ENCODE results near the gene MRM2.
A peak's percentile ranks its signal among the peaks of the same experiment; 100 is the strongest.

Gene MRM2

GRCh38 chr7:2199956-2200583 is 41.9 kb downstream of the MRM2 start:
- Histone ChIP-seq H3K4me2 (peak overlapping the region in 2 of 11 experiments; percentile 16 to 73; a peak in 2 of 22 replicates), H3K4me1 (peaks cover 38 to 95% (median 78%) of the 10 kb centered on the region in 10 experiments), H3K27ac (no peak overlapping the region), H3K9ac (no peak overlapping the region), H3K36me3 (peaks cover 32 to 68% (median 58%) of the 10 kb centered on the region in 11 experiments), H3K9me3 (replicated peaks in 1 of 11) (peaks cover 8 to 13% (median 9%) of the 10 kb centered on the region in 11 experiments; a peak in 21 of 22 replicates), H4K20me1 (peaks cover 22 to 98% (median 81%) of the 10 kb centered on the region in 11 experiments; a peak in 20 of 22 replicates), H3K27me3 (no peaks in the 10 kb centered on the region), H3K4me3 (no peak overlapping the region)
- no peak for TF ChIP-seq Cebpa-rat (IDR thresholded peaks at IDR 0.05)

DNA sequence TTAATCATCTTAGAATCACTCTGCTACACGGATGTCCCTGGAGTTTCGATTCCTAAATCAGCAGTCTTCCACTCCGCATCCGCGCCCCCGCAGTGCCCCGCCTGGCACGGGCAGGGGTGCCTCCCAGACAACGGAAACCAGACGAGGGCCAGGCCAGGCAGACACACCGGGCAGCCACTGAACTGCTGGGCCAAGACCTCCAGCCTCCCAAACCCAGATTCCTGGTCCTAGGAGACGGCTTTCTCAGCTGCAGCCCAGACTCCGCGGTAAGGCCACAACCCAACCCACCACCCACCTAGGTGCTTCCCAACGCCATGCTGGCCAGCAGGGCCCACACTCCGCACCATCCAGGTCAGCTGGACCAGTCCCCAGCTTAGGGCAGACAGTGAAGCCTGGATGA is 42.5 kb downstream of the MRM2 start:
- Histone ChIP-seq H3K27me3 (no peaks in the 10 kb centered on the region), H3K4me1 (peaks cover 38 to 92% (median 74%) of the 10 kb centered on the region in 10 experiments), H3K9ac (no peak overlapping the region), H4K20me1 (peaks cover 22 to 94% (median 79%) of the 10 kb centered on the region in 11 experiments; a peak in 20 of 22 replicates), H3K4me2 (peak overlapping the region in 1 of 11 experiments; percentile 12; a peak in 1 of 22 replicates), H3K4me3 (no peak overlapping the region), H3K9me3 (replicated peaks in 1 of 11) (peaks cover 10 to 17% (median 14%) of the 10 kb centered on the region in 11 experiments; a peak in 21 of 22 replicates), H3K36me3 (peaks cover 37 to 70% (median 59%) of the 10 kb centered on the region in 11 experiments), H3K27ac (no peak overlapping the region)
- TF ChIP-seq Cebpa-rat (IDR thresholded peaks at IDR 0.05), result no peak

DNA sequence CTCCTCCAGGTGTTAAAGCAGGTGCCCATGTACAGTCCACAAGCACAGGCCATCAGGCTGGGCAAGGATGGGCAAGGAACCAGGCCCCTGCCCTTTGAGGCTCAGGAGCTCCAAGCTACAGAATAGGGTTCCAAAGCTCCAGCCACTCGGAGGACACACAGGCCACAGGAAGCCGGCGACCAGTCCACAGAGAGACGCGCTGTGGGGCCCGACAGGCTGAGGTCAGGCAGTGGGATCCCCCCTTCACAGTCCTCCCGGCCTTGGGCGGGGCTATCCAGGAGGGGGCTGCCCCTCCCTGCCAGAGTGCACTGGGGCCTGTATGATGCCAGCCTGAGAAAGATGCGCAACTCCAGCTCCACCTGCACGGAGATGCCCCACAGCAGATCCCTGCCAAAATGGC is 43.2 kb downstream of the MRM2 start:
- Histone ChIP-seq H3K27me3 (no peaks in the 10 kb centered on the region), H4K20me1 (peaks cover 22 to 94% (median 77%) of the 10 kb centered on the region in 11 experiments; a peak in 20 of 22 replicates), H3K4me2 (peak overlapping the region in 4 of 11 experiments; percentile 71 to 85 (median 82); a peak in 5 of 22 replicates), H3K36me3 (peaks cover 45 to 75% (median 66%) of the 10 kb centered on the region in 11 experiments), H3K4me3 (no peak overlapping the region), H3K27ac (no peak overlapping the region), H3K9me3 (replicated peaks in 1 of 11) (peaks cover 10 to 17% (median 14%) of the 10 kb centered on the region in 11 experiments; a peak in 21 of 22 replicates), H3K9ac (no peak overlapping the region; a peak in 1 of 22 replicates), H3K4me1 (peaks cover 30 to 84% (median 66%) of the 10 kb centered on the region in 10 experiments)
- no peak for TF ChIP-seq Cebpa-rat (IDR thresholded peaks at IDR 0.05)

- peaks cover 49 to 81% (median 72%) of the 10 kb centered on the region in 11 experiments for H3K36me3 ChIP-seq
- H3K4me3 ChIP-seq, result no peak overlapping the region
- peak overlapping the region in 7 of 11 experiments; percentile 63 to 85 (median 78); a peak in 11 of 22 replicates for H3K4me2 ChIP-seq
- H3K27me3 ChIP-seq, result no peaks in the 10 kb centered on the region
- peaks cover 22 to 94% (median 72%) of the 10 kb centered on the region in 11 experiments; a peak in 20 of 22 replicates for H4K20me1 ChIP-seq
- no peak overlapping the region for H3K27ac ChIP-seq
- H3K9ac ChIP-seq, result peak overlapping the region in 2 of 11 experiments; percentile 2 to 15; a peak in 1 of 22 replicates
- no peak for TF ChIP-seq Cebpa-rat (IDR thresholded peaks at IDR 0.05)
- H3K4me1 ChIP-seq, result peaks cover 25 to 84% (median 63%) of the 10 kb centered on the region in 10 experiments
- peaks cover 10 to 17% (median 14%) of the 10 kb centered on the region in 11 experiments; a peak in 21 of 22 replicates for H3K9me3 ChIP-seq (replicated peaks in 1 of 11)
Measured at GRCh38 chr7:2198206-2198605, 43.8 kb downstream of the MRM2 start.

DNA sequence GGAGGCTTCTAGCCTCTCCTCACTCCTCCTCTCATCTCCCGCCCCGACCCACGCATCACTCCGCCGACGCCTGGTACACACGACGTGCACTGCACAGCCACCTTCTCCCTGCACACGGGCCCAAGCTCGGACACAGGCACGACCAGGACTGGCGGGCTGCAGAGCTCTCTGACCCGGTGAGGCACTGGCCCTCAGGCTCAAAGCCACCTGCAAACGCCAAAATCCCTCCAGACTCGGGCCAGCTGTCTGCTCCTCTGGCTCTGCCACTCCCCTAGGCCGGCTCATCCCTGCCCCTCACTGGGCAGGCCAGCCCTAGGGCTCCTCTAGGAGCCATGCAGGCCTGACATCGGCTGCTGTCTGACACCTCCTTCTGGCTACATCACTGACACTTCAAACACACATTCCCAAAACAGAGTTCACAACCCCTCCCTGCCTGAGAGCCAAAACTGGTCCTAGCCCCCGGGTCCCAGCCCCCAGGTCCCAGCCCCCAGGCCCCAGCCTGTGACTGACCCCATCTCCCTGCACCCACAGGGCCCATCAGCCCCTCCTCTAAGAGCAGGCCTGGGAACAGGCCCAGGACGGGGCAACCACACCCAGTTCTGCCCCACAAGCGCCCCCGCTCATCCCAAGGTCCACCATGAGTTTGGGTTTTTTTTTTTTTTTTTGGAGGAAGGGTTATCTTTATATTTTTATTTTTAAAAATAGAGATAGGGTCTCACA is 44.4 kb downstream of the MRM2 start:
- H3K9ac ChIP-seq, result peak overlapping the region in 4 of 11 experiments; percentile 12 to 66 (median 38); a peak in 3 of 22 replicates
- H3K4me1 ChIP-seq, result peaks cover 19 to 83% (median 60%) of the 10 kb centered on the region in 10 experiments
- H3K36me3 ChIP-seq, result peaks cover 54 to 87% (median 76%) of the 10 kb centered on the region in 11 experiments
- peak overlapping the region; percentile 36 to 85 (median 71); a peak in 20 of 22 replicates for H3K4me2 ChIP-seq
- peaks cover 22 to 93% (median 66%) of the 10 kb centered on the region in 11 experiments; a peak in 20 of 22 replicates for H4K20me1 ChIP-seq
- TF ChIP-seq Cebpa-rat (IDR thresholded peaks at IDR 0.05), result no peak
- no peaks in the 10 kb centered on the region for H3K27me3 ChIP-seq
- peaks cover 10 to 17% (median 14%) of the 10 kb centered on the region in 11 experiments; a peak in 21 of 22 replicates for H3K9me3 ChIP-seq (replicated peaks in 1 of 11)
- H3K4me3 ChIP-seq, result no peak overlapping the region
- 0 out of 22 replicates have a peak overlapping the region, but pooled peaks of 1 of the 11 experiments have one; percentile 47 for H3K27ac ChIP-seq

DNA sequence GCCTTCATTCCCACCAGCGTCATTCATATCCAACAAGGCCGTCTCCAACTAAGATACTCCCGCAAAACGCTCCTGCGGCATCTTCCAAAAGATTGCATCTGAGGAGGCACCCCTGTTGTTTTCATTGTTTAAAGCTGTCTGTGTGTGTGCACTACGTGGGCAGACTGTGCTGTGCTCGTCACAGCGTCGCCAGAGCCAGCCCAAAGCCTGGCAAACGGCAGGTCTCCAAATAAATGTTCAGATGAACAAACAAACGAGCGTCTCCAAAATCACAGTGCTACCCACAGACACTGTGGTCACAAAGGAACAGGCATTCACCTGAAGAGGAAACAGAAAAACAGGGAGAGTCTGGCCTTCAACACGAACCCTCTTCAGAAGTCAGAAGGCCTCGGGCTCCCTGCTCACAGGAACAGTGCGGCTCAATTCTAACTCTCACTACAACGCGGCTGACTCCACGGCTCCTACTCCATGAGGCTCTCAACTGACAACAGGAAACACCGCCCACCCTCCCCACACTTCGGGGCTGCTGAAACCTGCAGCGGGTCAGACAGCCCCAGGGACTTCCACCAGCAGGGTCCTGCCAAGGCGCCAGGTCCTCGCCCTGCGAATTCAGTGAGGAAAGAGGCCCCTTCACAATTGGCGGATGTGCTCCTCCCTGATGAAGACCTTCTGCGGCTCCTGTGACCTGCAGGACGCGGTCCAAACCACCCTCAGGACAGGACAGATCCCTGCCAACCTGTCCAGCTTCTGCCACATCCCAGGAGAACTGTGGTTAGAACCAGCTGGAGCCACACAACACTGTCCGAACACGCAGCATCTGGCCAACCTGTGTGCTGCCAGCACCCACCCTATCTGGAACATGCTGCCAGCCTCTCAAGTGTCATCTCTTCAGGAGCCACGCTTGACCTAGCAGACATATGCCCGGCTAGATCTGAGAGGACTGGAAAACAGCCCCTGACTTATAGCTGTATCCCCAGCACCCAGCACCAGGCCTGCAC is 45.3 kb downstream of the MRM2 start:
- no peaks in the 10 kb centered on the region for H3K27me3 ChIP-seq
- H3K4me3 ChIP-seq, result peak overlapping the region in 2 of 10 experiments; percentile 0 to 35; a peak in 3 of 20 replicates
- peak overlapping the region in 4 of 11 experiments; percentile 1 to 49 (median 34); a peak in 7 of 22 replicates for H3K27ac ChIP-seq
- peaks cover 10 to 17% (median 14%) of the 10 kb centered on the region in 11 experiments; a peak in 21 of 22 replicates for H3K9me3 ChIP-seq (replicated peaks in 1 of 11)
- H3K36me3 ChIP-seq, result peaks cover 61 to 90% (median 75%) of the 10 kb centered on the region in 11 experiments
- no peak for TF ChIP-seq Cebpa-rat (IDR thresholded peaks at IDR 0.05)
- peaks cover 10 to 73% (median 51%) of the 10 kb centered on the region in 10 experiments for H3K4me1 ChIP-seq
- peaks cover 19 to 84% (median 57%) of the 10 kb centered on the region in 11 experiments; a peak in 20 of 22 replicates for H4K20me1 ChIP-seq
- peak overlapping the region; percentile 36 to 85 (median 71) for H3K4me2 ChIP-seq
- peak overlapping the region in 7 of 11 experiments; percentile 1 to 66 (median 33); a peak in 9 of 22 replicates for H3K9ac ChIP-seq

GRCh38 chr7:2195400-2196246 is 46.4 kb downstream of the MRM2 start:
- H3K9me3 ChIP-seq (replicated peaks in 1 of 11), result peaks cover 10 to 17% (median 14%) of the 10 kb centered on the region in 11 experiments; a peak in 21 of 22 replicates
- H3K27me3 ChIP-seq, result no peaks in the 10 kb centered on the region
- H3K4me2 ChIP-seq, result peak overlapping the region in 8 of 11 experiments; percentile 63 to 85 (median 76); a peak in 14 of 22 replicates
- peak overlapping the region in 2 of 11 experiments; percentile 20 to 47; a peak in 1 of 22 replicates for H3K27ac ChIP-seq
- peaks cover 11 to 73% (median 49%) of the 10 kb centered on the region in 11 experiments; a peak in 20 of 22 replicates for H4K20me1 ChIP-seq
- no peak for TF ChIP-seq Cebpa-rat (IDR thresholded peaks at IDR 0.05)
- peak overlapping the region in 3 of 11 experiments; percentile 33 to 66 (median 63); a peak in 2 of 22 replicates for H3K9ac ChIP-seq
- no peak overlapping the region; a peak in 1 of 20 replicates for H3K4me3 ChIP-seq
- H3K4me1 ChIP-seq, result peaks cover 8 to 63% (median 43%) of the 10 kb centered on the region in 10 experiments; a peak in 19 of 20 replicates
- peaks cover 66 to 90% (median 81%) of the 10 kb centered on the region in 11 experiments for H3K36me3 ChIP-seq
